Renal pelvis (tissue), 4 donors: ENCODE measurements around the gene IGSF10. TPM values are rescaled to one million over a fixed set of nuclear protein-coding genes. Genes with fewer than 3 reads are reported as not detected.

Experiments
- DNase-seq: peaks from one replicate; pipeline ENCODE4 v3.0.0-alpha.2; 2013
- polyA plus RNA-seq, 3 donors: library from polyadenylated mRNA; unstranded; fragments of 120-200 nt; gene quantifications; one replicate each; pipeline ENCODE4 v1.2.1, GENCODE V29; 2013; ENCODE audit not compliant: insufficient read length in 3 of 3

Gene IGSF10
- polyA plus RNA-seq, 3 donors = 2.3 to 2.8 (median 2.4) TPM

- DNase-seq = no peak
Measured at GRCh38 chr3:151421938-151422337, 38.9 kb downstream of the IGSF10 start.

DNA sequence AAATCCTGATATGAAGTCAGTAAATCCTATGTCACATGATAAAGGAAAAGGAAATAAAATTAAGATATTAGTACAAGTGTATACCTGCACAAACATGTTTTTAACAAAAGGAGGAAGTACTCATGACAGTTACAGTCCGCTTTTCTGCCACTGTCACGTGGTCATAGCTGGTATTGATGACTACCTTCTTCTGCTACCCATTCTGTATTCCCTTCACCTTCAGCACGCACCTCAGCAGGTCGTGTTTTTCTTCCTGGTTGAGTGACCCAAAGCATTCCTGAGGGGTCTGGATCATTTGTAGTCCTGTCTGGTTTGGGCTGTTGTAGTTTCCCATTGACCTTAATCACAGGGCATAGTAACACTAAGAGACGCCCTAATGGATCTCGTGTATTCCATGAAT is 41.1 kb downstream of the IGSF10 start:
- no peak for DNase-seq

- DNase-seq = no peak
Measured at GRCh38 chr3:151415289-151415688, 45.6 kb downstream of the IGSF10 start.

GRCh38 chr3:151412989-151413388 is 47.9 kb downstream of the IGSF10 start:
- no peak for DNase-seq

Other genes with a start within 250 kb of the IGSF10 start
- gene P2RY14, start 182.5 kb downstream of the IGSF10 start, polyA plus RNA-seq = under 1 TPM; 0.27 to 0.62 (median 0.60) TPM
- gene GPR87, start 144.2 kb downstream of the IGSF10 start, polyA plus RNA-seq = under 1 TPM in 1 of 3 donors, not detected in 2; 0.17 TPM
- 1 to 10 TPM; 1.0 to 1.3 (median 1.2) TPM for gene P2RY13, start 131.5 kb downstream of the IGSF10 start, polyA plus RNA-seq
- under 1 TPM; 0.75 to 0.91 (median 0.78) TPM for gene P2RY12, start 76.3 kb downstream of the IGSF10 start, polyA plus RNA-seq